ENCODE results near the gene IL25.

DNA sequence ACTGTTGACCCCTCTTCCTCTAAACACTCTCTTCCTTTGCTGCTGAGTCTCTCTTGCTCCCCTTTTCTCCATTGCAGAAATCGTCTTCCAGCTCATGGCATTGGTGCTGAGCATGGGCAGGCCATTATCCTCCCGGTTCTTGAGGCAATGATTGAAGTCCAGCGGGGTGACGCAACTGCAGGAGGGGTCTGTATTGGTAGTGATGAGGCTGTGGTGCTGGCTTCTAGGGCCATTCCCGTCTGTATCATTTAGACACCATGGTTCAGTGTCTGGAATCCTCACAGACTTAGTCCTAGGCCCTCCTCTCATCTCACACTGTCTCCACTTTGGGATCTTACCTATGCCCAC, 19.2 kb upstream of the IL25 start:
- TF ChIP-seq ZFP36 (IDR thresholded peaks at IDR 0.05; ENCODE audit: borderline replicate concordance, partially characterized antibody) = no peak
- no peak for TF ChIP-seq MAX (IDR thresholded peaks at IDR 0.05)
- no peak for TF ChIP-seq CTCF (IDR thresholded peaks at IDR 0.05)
- TF ChIP-seq ESRRA (IDR thresholded peaks at IDR 0.05; ENCODE audit: borderline replicate concordance, low read length) = no peak
- no peak for TF ChIP-seq ZSCAN20 (CRISPR knock-in tag; IDR thresholded peaks at IDR 0.05)
- no peak for TF ChIP-seq POLR2A (IDR thresholded peaks at IDR 0.05; ENCODE audit: low read length)
- no peak for TF ChIP-seq PBX3 (IDR thresholded peaks at IDR 0.05)
- no peak for TF ChIP-seq REST (IDR thresholded peaks at IDR 0.05)

All from A549 (cell line).